Activated CD4-positive, alpha-beta T cell treated with anti-CD3 and anti-CD28 coated beads, Interleukin-2, amount 50 U/mL, for 16 hours (primary cell): ENCODE measurements around the gene ADGRD1.
A peak's percentile ranks its signal among the peaks of the same experiment; 100 is the strongest.

Source experiments
- DNase-seq: peaks from one replicate; pipeline ENCODE4 v3.0.0-alpha.2; 2020

ADGRD1 gene

DNA sequence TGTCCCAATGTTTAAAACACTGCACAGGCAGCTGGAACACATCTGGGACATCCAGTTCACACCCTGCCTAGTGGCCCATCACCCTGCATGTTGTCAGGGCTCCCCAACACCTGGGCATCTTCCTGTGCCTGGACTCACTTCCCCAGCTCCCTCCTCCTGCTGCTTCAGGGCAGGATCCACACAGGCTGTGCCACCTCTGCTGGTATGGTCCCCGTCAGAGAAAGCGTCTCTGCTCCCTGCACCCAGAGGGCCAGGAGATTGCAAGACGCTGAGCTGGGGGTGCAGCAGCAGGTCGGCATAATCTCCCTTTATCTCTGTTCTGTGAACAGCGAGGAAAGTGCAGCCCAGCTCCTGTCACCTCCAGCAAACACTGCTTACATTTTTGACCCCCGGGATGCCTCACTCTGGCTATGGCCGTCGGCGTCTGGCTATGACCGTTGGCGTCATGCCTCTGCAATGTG is 124.3 kb downstream of the ADGRD1 start:
- no peak for DNase-seq

DNA sequence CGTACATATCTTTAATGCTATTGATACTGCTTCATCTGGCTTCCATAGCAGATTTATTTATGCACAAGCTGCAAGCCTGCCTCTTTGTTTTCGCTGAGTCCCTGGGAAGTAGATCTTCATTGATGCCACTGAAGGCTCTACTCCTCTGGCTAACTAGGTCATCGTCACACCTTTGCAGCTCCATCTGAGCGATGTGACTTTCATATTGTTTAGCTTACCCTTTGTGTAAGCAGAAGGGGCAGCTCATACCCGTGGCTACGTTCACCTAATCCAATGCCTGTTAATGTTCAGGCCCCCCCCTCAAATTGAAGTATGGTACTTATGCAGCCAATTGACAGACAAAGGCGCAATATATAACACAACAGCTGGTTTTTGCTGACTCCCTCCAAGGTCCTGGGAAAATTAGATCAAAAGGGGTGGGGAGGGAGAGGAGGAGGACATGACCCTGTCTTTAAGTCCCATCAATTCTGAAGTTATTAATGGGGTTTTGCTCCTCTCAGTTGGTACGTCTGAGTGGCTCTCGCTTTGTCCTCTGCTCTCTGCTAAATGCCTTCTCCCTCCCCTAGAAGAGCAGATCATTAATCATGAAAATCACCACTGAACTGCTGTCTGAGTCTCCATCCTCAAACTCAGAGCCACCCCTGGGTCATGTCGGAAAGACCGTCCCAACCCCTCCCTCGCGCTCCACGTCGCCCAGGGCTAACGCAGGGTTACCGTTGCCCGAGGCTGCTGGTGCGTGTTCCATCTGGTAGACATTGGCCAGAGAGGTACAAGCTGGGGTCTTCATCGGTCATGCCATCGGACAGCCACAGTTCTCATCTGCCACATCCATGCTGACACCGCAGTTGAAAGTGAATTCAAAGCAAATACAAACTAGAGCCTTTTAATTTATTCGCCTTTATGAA is 128.8 kb downstream of the ADGRD1 start:
- no peak for DNase-seq

DNA sequence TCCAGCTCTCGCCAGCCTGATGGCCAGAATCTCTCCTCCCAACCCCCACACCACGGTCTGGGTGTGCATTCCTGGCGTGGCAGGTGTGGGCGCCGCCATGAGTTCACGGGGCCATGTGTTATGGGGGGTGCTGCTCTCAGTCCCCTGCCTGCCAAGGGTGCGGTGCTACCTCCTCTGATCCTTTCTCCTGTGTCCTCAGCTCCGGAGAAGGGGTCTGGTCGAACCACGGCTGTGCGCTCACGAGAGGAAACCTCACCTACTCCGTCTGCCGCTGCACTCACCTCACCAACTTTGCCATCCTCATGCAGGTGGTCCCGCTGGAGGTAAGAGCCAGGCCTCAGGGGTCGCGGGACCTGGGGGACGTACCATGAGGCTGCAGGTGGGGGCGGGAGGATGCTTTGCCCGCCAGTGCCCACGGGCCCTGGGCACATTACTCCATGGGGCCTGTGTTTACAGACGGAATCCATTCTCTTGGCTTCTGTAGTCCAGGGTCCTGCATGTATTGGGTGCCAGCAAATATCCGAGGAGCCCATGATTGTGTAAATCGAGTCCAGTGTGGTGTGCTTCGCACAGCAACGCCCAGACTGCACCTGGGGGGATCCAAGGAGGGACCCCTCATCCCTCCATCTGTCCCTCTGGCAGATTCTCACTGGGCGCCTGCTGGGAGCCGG is 130.8 kb downstream of the ADGRD1 start:
- DNase-seq: no peak

DNA sequence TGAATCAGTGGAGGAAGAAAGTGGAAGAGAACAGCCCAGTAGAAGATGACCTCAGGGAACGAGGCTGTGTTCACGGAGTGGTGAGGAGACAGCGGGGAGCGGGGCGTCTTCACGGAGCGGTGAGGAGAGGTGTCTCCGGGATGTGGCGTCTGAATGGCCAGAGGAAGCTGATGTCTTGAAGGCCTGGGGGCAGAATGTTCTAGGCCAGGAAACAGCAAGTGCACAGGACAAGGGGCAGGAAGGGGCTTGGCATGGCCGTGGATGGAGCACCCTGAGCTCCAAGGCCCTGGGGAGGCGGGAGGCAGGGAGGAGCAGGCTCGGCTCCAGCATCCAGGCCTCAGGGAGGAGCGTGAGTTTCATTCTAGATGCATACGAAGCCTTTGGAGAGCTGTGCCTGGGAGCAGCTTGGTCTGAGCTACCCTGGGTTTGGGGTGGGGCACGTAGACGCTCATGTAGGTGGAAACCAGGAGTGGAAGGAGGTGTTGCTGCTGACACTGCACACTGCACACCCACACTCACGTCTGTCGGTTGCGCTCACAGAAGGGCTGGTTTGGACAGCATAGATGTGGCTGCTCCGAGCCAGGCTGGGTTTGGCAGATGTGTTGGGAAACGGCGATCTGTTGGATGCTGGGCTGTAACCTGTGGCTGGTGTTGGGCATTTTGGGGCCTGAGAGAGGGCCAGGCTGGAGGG is 131.6 kb downstream of the ADGRD1 start:
- no peak for DNase-seq

DNA sequence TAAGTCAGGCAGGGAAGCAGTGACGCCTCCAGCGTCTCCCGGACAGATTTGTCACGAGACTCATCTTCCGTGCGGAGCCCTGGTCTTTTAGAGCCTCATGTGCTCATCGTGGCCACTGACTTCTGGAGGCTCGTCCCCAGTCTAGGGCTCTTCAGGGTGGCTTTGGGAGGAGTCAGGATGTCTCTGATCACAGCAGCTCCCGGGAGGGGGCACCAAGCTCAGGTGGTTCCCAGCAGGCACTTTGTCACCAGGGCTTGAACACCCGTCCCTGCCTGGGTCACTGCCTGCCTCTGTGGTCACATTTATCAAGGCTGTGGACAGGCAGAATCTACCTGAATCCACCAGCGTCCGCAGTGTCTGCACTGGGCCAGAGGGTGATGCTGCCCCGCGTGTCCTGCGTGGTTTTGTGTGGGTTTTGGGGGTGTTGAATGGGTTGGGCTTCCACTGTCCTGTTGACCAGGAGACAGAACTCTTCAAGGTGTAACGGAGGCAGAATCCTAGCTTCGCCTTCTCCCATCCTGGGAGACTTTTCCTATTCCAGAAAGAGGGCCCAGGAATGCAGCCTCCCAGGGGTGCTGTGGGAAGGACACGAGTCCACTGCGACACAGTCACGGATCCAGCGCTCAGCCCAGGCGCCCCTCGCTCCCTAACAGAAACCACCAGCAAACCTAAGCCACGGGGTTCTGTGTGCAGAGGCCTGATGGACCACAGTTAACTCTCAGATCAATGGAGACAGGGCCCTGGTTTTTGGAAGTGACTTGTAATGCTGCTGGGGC is 132.3 kb downstream of the ADGRD1 start:
- DNase-seq: no peak

DNA sequence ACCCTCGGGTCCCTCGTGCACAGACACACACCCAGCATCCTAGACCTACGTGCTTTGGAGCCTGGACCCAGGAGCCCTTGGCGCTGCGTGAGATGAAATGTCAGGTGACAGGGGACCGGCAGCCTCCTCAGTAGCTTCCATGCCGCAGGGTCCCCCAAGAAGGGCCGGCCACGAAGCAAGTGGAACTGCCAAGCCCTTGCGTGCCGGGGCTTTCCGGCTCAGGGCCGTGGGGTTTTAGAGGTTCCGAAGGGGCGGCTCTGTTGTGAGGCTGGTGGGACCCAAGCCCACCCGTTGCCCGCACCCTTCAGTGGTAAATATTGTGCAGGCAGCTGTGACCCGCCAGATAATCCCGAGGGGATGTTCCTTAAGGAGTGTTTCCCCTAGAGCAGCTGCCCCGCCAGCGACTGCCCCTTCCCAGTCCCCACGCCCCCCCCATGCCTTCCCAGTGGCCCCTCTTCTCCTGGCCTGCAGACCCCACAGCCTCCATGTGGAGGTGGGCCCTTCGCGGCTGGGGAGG is 133.7 kb downstream of the ADGRD1 start:
- no peak for DNase-seq

DNA sequence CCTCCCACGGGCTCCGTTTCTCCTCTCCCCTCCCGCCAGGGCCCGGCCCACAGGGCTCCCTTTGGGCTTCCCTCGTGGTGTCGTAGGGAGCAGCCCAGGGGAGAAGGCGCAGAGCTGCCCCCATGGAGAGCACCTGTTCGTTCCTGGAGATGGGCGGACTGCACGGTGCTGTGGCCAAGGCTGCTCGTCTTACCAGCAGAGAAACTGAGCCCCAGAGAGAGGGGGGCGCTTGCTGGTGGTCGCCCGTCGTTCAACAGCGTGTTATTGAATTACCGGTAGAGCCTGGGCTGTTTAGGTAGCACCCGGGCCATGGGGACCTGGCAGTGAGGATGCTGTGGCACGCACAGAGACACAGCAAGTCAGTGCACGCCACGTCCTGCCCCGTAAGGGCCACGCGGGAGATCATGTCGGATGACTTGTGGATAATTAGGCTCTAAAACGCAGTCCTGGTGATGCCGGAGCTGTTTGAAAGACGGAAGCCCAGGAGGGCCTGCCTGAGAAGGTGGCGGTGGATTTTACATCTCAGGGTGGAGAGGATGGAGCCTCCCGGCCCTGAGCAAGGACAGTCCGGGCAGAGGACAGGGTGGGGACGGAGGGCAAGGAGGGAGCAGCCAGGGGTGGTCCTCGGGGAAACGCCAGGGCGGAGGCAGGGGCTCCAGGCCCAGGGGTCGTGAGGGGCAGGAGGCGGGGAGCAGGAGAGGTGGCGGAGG is 134.4 kb downstream of the ADGRD1 start:
- no peak for DNase-seq

DNA sequence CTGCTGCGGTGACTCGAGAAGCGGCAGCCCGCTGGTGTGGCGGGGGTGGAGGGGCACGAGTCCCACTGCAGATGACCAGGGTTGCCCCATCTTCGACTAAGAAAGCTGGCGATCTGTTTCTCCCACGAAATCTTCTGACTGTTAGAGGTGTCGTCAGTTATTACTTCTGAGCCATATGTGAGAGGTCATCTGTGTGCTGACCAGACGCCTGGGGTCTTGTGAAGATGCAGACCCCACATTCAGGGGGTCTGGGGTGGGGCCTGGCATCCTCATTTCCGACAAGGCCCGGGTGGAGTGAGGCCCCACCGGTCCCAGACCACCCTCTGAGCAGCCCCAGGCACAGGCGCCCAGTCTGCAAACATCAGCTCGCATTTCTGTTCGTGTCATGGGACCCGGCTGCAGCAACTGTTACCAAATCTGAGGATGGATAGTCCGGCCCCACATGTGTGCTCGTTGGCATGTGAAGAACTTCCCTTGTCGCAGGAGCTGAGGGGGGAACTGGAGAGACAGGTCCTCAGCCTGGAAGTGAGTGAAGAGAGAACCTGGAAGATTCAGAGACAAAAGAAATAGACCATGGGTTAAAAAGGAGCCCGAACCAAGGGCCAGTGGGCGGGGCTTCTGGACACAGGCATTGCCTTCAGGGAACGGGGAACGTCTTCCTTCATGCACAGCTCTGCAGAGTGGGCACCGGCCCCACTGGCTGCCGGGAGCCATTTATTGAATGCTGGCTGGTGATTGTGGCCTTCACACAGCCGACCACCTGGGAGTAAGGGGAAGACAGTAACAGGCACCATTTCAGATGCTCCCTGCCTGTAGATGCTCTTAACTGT is 135.2 kb downstream of the ADGRD1 start:
- DNase-seq: no peak

DNA sequence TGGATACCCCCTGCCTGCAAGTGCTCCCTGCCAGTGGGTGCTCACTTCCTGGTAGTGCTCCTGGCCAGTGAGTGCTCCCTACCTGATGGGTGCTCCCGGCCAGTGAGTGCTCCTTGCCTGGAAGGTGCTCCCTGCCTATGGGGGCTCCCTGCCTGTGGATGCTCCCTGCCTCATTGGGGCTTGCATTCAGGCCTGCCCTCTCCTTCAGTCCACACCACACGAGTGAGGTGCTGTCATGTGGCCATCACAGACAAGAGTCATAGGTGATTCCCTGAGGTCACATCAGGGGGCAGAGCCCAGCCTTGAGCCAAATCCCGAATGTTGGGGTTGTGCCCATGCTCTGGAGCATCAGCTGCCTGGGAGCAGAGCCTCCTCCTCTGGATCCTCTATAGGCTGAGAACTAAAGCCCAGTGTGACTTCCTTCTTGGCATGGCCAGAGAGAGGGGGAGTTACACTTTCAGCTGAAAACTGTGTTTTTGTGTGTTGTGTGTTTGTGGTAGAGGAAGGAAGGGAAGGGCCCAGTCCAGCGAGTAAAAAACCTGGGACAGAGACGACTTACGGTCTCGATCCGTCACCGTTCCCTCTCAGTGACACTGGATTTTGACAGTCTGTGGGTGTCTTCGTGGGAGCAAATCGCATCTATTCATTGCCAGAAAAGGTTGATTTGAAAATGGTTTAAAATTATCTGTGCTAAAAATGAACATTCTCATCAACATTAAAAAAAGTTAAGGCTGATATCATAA is 136.0 kb downstream of the ADGRD1 start:
- DNase-seq: no peak

DNA sequence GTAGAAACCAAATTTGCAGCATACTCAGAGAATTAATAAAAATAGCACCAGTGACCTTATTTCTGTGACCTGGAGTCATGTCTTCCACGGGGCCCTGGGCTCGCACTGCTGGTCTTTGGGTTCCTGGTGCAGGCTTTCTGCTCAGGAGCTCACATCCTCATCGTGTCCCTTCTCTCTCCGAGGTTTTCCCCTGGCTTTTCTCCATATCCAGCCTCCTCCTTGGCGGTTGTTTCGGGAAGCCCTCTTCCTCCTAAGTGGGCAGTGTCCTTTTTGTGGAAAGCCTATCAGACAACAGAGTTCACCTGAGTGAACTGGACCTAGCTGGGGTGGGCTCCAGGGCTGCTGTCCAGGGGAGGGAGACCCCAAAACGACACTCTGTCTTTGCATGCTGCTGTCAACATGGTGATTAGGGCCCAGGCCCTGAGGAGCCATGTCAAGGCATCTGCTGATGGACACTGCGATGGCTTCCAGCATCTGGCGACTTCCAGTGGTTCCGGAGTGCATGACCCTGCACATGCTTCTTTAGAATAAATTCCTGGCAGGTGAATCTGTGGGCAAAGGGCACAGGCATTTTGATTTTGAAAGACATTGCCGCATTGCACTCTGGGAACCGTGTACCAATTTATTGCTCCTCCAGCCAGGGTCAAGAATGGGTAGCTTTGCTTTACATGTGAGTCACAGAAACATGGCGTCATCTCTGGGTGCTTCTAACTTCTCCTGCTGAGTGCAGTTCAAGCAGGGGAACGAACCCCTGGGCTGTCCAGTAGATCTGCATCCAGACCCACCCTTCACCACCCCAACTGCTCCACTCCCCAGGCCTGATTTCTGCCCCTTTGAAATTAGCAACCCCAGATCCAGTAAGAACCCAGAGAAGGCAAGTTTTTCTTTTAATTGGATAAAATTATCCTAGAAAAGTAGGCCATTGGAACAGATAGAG is 136.8 kb downstream of the ADGRD1 start:
- no peak for DNase-seq

DNA sequence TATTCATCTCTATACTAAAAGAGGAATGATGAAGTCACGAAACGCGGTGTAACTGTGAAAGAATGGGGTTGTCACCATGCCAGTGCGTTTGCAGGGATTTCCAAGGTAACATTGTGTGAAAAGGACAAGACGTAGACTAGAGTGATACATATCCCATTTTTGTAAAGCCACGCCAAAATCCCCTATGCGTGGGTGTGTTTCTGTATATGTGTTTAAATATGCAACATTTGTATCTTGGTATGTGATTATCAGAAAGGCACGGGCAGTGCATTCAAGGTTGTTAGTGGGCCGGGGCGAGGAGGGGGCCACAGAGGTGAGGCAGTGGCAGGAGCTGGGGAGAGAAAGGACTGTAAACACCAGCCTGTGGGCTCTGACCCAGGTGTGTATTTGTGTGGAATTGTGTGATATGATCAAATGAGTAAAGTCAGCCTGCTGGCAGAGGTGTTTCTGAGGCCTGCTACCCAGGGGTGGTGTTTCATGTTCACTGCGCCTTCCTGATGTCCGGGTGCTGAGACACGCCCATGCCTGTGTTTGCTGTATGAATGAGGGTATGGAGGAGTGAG is 137.8 kb downstream of the ADGRD1 start:
- peak; percentile 72 for DNase-seq

DNA sequence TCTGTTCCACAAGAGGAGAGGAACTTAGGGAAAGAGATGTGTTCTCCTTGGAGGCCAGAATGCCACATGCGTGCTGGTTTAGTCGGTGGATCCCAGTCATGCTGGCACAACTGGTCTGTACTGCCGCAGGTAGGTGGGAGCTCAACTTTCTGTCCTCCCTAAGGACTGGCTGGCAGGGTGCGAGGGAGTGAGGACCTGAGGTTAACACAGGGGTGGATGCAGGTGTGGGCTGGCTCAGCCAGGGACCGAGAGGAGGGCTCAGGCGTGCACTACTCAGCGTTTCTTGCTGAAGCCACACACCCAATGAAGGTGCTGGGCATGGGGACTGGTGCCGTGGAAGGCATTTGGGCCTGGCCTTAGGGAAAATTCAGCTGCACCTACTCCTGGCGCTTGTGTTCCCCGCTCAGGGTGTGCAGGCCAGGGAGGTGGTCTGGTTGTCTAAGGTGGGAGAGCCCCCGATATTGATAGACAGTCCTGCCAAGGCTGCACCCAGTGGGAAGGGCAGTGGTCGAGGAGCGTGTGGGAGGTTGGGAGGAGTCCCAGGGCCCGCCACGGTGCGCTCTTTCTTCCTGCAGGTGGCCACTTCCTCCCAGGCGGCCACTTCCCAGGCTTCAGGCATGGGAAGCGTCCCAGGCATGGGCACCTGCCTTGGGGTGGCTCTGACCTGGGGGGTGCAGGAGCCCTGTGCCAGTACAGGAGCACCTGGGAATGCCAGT is 138.4 kb downstream of the ADGRD1 start:
- DNase-seq: no peak

DNA sequence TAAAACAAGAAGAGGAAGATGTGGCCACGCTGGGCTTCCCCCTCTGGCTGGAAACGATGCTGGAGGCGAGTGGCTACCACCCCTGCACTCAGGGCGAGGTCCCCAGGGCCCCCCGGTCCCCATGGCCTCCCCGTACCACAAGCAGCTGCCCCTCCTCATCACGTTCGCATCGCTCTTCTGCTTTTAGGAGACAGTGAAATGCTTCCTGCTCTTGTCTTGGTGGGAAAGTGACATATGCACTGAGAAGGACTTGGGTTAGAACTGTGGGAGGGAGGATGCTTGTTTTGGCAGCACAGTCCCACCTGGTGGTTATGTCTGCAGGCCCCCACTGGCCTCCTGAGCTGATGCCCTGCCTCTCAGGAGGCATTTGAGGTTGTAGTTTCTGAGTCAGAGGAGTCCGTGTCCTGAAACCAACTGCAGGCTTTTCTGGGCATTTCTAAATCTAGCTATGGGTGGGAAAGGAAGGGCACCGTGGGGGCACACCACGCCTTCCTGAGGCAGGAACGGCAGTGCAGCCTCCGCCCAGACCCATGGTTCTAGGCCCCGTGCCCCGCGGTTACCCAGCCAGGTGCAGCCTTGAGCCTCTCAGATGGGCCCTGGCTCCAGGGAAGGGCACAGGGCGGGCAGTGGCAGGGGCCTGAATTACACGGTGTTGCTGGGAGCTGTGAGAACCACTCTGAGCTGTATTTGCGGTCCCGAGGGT is 139.3 kb downstream of the ADGRD1 start:
- peak; percentile 64 for DNase-seq

DNA sequence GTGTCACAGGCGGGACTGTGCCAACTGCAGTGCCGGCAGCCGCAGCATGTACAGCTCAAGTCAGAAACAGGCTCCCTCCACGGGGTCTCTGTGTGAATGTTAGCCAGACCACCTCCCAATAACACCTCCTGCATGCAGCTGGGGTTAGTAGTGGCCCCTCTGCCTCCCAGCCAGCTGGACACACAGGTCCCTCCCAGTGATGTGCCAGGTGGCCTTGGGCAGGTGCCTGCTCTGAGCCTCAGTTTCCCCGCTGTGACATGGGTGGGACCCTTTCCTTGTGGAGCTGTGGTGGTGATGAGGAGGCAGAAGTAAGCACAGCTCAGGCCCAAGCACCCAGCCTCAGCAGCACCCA is 139.9 kb downstream of the ADGRD1 start:
- no peak for DNase-seq

DNA sequence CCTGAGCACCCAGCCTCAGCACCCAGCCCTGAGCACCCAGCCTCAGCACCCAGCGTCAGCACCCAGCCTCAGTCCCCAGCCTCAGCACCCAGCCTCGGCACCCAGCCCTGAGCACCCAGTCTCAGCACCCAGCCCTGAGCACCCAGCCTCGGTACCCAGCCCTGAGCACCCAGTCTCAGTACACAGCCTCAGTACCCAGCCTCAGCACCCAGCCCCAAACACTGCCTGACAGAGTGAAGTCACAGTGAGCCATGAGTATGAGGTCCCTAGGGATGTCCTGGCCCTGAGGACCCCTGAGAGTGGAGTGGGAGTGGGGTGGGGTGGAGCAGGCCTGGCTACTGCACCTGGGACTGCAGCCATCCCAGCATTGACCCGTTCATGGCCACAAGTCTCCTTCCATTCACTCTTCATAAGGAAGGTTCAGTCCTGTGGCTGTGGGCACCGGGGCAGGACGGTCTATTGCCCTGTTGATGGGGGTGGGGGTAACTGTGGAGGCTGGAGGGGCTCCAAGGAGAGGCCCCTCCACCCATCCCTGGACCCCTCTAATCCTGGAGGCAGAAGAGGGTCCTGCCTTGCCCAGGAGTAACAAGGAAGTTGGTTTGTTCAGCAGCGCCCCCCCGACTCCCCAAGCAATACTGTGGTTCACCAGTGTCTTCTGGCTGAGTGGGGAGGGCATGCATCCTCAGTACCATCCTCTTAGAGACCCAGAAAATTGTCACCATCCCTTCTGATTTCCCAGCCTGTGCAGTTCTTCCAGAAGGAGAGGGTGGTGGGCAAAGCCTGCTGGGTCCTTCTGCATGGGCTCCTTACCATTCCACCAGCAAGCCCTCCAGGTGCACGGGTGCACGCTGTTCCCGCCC is 140.5 kb downstream of the ADGRD1 start:
- DNase-seq: no peak
